K562 (cell line): ENCODE data around the gene TUT4. TPM values are rescaled to one million over a fixed set of nuclear protein-coding genes. Genes with fewer than 3 reads are reported as not detected.
A peak's percentile ranks its signal among the peaks of the same experiment; 100 is the strongest.

Experiments
- CBX1 ChIP-seq: sonication (generic); IDR thresholded peaks from 2 replicates; pipeline ENCODE4 v1.6.1; 2016; ENCODE audit warnings: antibody characterized with exemption, low read depth, mild to moderate bottlenecking
- EHMT2 ChIP-seq: fragments of 450-650 bp; IDR thresholded peaks from 2 replicates; pipeline ENCODE4 v1.6.1; 2018; ENCODE audit warnings: antibody characterized with exemption
- RBBP5 ChIP-seq: fragments of 200-600 bp; sonication (generic); IDR thresholded peaks from 2 replicates; pipeline ENCODE4 v1.6.1; 2012; ENCODE audit warnings: borderline replicate concordance, mild to moderate bottlenecking, low read length, control low read depth, inconsistent platforms; ENCODE audit not compliant: insufficient read depth, poor library complexity, severe bottlenecking
- ZBTB40 ChIP-seq, 2 experiments: fragments of 450-650 bp in 1 of 2; sonication (generic) in 1 of 2; formaldehyde crosslinking in 1 of 2; IDR thresholded peaks; 2 replicates each; pipeline versions ENCODE4 v1.7.1 to v1.9.0; 2016 to 2022; ENCODE audit warnings: inconsistent platforms in 1 of 2, mild to moderate bottlenecking in 1 of 2, missing genetic modification reagents in 1 of 2
- ZFX ChIP-seq: sonication (generic); formaldehyde crosslinking; IDR thresholded peaks from 2 replicates; pipeline ENCODE4 v1.8.0; 2022; ENCODE audit warnings: mild to moderate bottlenecking, missing genetic modification reagents, moderate library complexity
- polyA plus RNA-seq, 8 experiments: library from polyadenylated mRNA; depleted of rRNA in 4 of 8; stranded (reverse) in 5 of 8; unstranded in 3 of 8; fragments of >200 nt; fragmentation: Nextera tagmentation in 2 of 8; fragmentation: Illumina TruSeq in 1 of 8; extraction: Ambion mirVana in 2 of 8; extraction: Trizol in 1 of 8; gene quantifications; 2 replicates each; pipeline versions ENCODE4 v1.2.1 to v1.2.3, GENCODE V29; 2011 to 2014; ENCODE audit warnings: inconsistent platforms in 1 of 8, missing spikeins in 1 of 8
- total RNA-seq, 7 experiments: library from RNA; depleted of rRNA in 6 of 7; stranded (reverse); fragments of >200 nt in 6 of 7; fragmentation: Illumina TruSeq in 2 of 7; extraction: Trizol in 2 of 7; gene quantifications; 2 replicates each; pipeline versions ENCODE4 v1.2.1 to v1.2.3, GENCODE V29; 2011 to 2021; ENCODE audit warnings: low replicate concordance in 1 of 7
- TF ChIP-seq, protein P1 (sequence below): fragments of 150-350 bp; IDR thresholded peaks from 2 replicates; pipeline ENCODE4 v1.6.1; 2014; ENCODE audit warnings: low read depth, mild to moderate bottlenecking, low read length, borderline replicate concordance

Gene TUT4
- total and polyA plus RNA-seq, 9 of the 15 experiments (the other 6 are each of a cell fraction or from before 2014, with no cell fraction given) = 15.8 to 53.5 (median 36.7) TPM

DNA sequence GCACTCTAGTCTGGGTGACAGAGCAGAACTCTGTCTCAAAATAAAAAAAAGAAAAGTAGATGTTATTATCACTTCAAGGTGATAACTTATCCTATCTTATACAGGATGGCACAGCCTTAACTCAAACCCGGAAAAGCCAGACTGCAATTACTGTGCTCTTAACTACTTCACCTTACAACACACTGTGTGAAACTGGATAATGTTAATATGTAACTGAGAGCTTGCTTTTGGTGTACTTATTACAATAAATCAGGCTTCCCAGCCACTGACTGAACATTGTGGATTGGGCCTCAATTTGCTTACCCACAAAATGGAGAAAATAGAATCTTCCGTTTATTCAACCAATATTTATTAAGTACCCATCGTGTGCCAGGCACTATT, 150.0 kb downstream of the TUT4 start (continued):
- TF ChIP-seq ZBTB40 (IDR thresholded peaks at IDR 0.05) (0 out of 2 replicates have a peak, but pooled peaks have one; percentile 18), ZBTB40 (CRISPR knock-in tag; IDR thresholded peaks at IDR 0.05) (no peak), EHMT2 (no peak), RBBP5 (peak; percentile 43), ZFX (CRISPR knock-in tag) (no peak), CBX1 (no peak)
- TF ChIP-seq, protein P1, sequence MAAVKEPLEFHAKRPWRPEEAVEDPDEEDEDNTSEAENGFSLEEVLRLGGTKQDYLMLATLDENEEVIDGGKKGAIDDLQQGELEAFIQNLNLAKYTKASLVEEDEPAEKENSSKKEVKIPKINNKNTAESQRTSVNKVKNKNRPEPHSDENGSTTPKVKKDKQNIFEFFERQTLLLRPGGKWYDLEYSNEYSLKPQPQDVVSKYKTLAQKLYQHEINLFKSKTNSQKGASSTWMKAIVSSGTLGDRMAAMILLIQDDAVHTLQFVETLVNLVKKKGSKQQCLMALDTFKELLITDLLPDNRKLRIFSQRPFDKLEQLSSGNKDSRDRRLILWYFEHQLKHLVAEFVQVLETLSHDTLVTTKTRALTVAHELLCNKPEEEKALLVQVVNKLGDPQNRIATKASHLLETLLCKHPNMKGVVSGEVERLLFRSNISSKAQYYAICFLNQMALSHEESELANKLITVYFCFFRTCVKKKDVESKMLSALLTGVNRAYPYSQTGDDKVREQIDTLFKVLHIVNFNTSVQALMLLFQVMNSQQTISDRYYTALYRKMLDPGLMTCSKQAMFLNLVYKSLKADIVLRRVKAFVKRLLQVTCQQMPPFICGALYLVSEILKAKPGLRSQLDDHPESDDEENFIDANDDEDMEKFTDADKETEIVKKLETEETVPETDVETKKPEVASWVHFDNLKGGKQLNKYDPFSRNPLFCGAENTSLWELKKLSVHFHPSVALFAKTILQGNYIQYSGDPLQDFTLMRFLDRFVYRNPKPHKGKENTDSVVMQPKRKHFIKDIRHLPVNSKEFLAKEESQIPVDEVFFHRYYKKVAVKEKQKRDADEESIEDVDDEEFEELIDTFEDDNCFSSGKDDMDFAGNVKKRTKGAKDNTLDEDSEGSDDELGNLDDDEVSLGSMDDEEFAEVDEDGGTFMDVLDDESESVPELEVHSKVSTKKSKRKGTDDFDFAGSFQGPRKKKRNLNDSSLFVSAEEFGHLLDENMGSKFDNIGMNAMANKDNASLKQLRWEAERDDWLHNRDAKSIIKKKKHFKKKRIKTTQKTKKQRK = no peak
